GM18870 (cell line): ENCODE measurements around the gene NKAIN1.
"Not testable (repeated sequence)": the region's sequence is repeated elsewhere in the genome, so short reads cannot be mapped to it uniquely, and the experiment has no call there.

ENCODE experiments used
- ATAC-seq: cut with Tn5 transposase; IDR thresholded peaks from one replicate; pipeline ENCODE4 v1.9.1; 2021; ENCODE audit warnings: moderate library complexity; ENCODE audit not compliant: unreplicated experiment

NKAIN1 gene

GRCh38 chr1:31155216-31155806 is 84.4 kb downstream of the NKAIN1 start:
- no peak for ATAC-seq

DNA sequence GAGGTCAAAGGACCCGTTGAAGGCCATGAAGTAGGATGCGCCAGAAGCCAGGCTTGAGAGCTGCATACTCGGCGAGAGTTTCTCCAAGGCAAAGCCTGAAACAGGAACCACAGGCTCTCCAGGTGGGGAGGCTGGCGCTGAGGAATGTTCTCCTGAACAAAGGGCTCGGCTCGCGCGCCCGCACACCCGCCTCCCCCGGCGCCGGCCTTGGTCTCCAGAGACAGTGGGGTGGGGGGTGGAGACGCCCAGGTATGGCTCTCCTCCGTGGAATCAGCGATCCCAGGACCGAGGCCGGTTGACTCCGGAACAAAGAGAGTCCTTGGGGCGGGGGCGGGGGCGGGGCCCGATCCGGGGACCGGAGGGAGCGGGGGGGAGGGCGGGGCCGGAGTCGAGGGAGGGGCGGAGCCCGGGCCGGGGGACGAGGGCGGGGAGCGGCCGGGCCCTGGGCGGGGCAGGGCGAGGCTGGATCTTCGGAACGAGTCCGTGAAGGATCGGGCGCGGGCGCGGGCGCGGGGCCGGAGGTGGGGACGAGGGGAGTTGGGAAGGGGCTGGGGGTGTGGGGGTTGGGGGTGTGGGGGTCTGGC is 85.0 kb downstream of the NKAIN1 start:
- ATAC-seq = no peak

DNA sequence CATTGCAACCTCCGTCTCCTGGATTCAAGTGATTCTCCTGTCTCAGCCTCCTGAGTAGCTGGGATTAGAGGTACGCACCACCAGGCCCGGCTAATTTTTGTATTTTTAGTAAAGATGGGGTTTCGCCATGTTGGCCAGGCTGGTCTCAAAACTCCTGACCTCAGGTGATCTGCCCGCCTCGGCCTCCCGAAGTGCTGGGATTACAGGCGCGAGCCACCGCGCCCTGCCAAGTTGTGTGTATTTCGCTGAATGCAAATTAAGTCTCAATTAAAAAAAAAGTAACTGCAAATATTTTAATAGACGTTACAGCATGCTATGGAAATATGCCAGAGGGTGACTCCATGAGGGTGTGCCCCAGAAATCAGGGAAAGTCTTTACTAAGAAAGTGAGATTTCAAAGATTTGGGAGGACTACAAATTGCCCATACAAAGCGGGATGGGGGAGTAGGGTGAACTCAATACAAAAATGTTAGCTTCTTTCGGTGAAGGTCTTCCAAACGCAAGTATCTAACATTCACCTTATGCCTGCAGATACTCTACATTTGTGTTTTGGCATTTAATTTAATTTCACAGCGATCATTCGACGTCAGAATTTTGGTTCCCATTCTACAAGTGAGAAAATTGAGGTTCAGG is 85.6 kb downstream of the NKAIN1 start:
- no peak for ATAC-seq

- no peak for ATAC-seq
Measured at GRCh38 chr1:31153423-31153822, 86.3 kb downstream of the NKAIN1 start.

DNA sequence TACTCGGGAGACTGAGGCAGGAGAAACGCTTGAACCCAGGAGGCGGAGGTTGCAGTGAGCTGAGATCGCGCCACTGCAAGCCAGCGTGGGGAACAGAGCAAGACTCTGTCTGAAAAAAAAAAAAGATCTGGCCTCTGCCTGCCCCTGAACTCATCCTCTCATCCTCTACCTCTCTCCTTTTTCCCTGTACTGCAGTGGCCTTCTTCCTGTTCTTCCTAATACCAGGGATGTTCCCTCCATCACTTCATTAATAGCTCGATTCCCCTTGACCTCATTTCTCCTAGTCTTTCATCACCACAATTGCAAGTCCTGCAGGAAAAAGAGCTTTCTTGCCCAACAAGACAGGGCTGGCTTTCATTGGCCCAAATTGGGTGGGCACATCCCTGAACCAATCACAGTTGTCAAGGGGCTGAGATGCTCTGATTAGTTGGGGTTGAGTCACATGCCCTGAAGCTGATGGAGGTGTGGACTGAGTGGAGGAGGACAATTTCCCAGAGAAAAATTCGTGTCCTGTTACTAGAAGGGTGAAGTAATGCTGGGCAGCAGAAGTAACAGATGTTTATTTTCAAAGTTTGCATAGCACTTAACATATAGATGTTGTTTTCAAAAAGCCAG is 87.4 kb downstream of the NKAIN1 start:
- no peak for ATAC-seq

GRCh38 chr1:31151402-31151801 is 88.3 kb downstream of the NKAIN1 start:
- ATAC-seq = no peak

DNA sequence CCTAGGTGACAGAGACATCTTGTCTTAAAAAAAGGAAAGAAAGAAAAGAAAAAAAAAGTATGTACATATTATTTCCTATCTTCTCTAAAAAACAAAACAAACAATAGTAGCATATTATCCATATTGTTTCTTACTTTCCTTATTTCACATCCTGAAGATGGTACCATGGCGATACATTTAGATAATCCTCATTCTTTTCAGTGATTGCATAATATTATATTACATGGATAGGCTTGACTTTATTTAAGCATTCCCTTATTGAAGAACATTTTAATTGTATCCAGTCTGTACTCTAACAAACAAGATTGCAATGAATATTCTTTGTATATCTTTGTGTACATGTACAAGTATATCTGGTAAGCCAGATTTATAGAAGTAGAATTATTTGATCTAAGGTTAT is 91.3 kb downstream of the NKAIN1 start:
- no peak for ATAC-seq

DNA sequence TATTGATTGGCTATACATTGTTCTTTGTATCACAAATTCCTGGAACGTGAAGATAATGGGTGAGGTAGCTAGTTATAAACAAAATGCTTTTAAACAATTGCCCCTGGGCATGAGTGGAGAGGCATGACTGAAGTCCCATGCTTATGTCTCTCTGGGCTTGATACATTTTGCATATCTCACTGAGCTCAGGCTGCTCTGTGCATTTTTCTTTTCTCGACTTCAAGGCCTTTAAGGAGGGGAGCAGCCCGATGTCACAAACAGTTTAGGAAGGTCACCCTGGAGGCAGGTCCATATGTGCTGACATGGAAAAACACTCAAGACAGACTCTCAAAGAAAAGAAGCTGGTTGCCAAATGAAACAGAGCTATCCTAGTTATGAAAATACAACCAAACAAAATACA is 94.0 kb downstream of the NKAIN1 start:
- no peak for ATAC-seq

- ATAC-seq = no peak
Measured at GRCh38 chr1:31144442-31144841, 95.2 kb downstream of the NKAIN1 start.

- ATAC-seq = no peak
Measured at GRCh38 chr1:31143455-31143854, 96.2 kb downstream of the NKAIN1 start.

GRCh38 chr1:31142406-31142805 is 97.3 kb downstream of the NKAIN1 start:
- ATAC-seq = no peak

DNA sequence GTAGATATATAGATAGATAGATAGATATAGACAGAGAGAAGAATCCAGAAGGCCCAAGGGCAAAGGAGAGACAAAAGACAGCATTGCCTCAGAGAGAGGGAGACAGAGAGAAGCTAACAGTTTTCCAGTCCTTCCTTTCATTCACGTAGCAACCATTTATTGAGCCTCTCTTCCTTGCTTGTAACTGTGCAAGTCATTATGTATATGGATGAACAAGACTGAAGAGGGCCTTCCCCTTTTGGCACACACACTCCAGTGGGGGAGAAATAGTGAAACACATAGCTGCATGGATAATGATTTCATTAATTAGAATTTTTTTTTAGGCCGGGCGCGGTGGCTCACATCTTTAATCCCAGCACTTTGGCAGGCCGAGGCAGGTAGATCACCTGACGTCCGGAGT is 99.4 kb downstream of the NKAIN1 start:
- no peak for ATAC-seq

GRCh38 chr1:31138797-31139521 is 100.7 kb downstream of the NKAIN1 start:
- not testable (repeated sequence) for ATAC-seq

DNA sequence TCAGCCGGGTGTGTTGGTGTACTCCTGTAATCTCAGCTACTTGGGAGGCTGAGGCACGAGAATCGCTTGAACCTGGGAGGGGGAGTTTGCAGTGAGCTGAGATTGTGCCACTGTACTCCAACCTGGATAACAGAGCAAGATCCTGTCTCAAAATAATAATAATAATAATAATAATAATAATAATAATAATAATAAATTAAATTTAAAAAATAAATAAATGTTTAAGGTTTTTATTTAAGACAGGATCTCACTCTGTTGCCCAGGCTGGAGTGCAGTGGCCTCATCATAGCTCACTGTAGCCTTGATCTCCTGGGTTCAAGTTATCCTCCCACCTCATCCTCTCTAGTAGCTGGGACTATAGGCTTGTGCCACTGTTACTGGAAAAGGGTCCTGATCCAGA is 101.8 kb downstream of the NKAIN1 start:
- ATAC-seq = not testable (repeated sequence)

GRCh38 chr1:31135973-31136600 is 103.6 kb downstream of the NKAIN1 start:
- ATAC-seq = no peak

DNA sequence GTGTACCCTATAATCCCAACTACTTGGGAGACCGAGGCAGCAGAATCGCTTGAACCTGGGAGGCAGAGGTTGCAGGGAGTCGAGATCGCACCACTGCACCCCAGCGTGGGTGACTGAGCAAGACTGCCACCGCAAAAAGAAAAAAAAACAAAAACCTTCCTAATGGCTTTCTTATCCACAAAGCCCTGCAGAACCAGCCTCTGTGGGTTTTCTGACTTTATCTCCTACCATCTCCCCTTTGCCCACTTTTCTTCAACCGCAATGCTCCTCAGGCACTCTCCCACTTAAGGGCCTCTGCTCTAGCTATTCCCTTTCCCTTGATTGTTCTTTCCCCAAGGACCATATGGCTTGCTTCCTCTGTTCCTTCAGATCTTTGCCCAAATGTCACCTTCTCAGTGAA is 106.3 kb downstream of the NKAIN1 start:
- ATAC-seq = no peak
